Ectodermal cell (in vitro differentiated cells): ENCODE results near the gene ZBTB7C.

Source experiments
- H3K27ac ChIP-seq: 2 replicates; pipeline ENCODE4 v1.7.0; 2013; ENCODE audit warnings: mild to moderate bottlenecking, low read depth, low read length; ENCODE audit not compliant: insufficient read depth, poor library complexity, severe bottlenecking
- H3K27me3 ChIP-seq: 2 replicates; pipeline ENCODE4 v1.7.0; 2013; ENCODE audit warnings: mild to moderate bottlenecking, low read length; ENCODE audit not compliant: insufficient read depth, control insufficient read depth, poor library complexity, severe bottlenecking
- H3K36me3 ChIP-seq: one replicate; pipeline ENCODE4 v1.7.0; 2013; ENCODE audit warnings: low read length; ENCODE audit not compliant: control insufficient read depth, insufficient read depth
- H3K4me1 ChIP-seq: one replicate; pipeline ENCODE4 v1.7.0; 2013; ENCODE audit warnings: low read length; ENCODE audit not compliant: control insufficient read depth, insufficient read depth
- H3K4me3 ChIP-seq: 2 replicates; pipeline ENCODE4 v1.7.0; 2013; ENCODE audit warnings: low read depth, low read length, control low read depth; ENCODE audit not compliant: insufficient read depth
- H3K9me3 ChIP-seq: 2 replicates; pipeline ENCODE4 v1.7.0; 2013; ENCODE audit warnings: mild to moderate bottlenecking, low read length, moderate library complexity; ENCODE audit not compliant: control insufficient read depth
- WGBS, 2 experiments: methylation state at CpG; one replicate each; pipeline ENCODE4 v1.1.7; 2013; ENCODE audit warnings: missing lambda C conversion rate in 2 of 2; 5-methylcytosine and 5-hydroxymethylcytosine counted together

Gene ZBTB7C

GRCh38 chr18:48030616-48031480, 378.3 kb downstream of the ZBTB7C start:
- no peaks in the 10 kb centered on the region for H3K27me3 ChIP-seq
- no peaks in the 10 kb centered on the region for H3K9me3 ChIP-seq
- 78 to 81% methylated on average over 4 of the region's 4 CpGs for WGBS, 2 experiments
- H3K4me3 ChIP-seq, result no peak overlapping the region
- no peaks in the 10 kb centered on the region for H3K4me1 ChIP-seq
- H3K27ac ChIP-seq, result no peak overlapping the region
- no peaks in the 10 kb centered on the region for H3K36me3 ChIP-seq

- H3K36me3 ChIP-seq, result no peaks in the 10 kb centered on the region
- no peaks in the 10 kb centered on the region for H3K27me3 ChIP-seq
- H3K4me1 ChIP-seq, result no peaks in the 10 kb centered on the region
- WGBS, 2 experiments, result 96 to 97% methylated on average over 62 of the region's 62 CpGs
- H3K27ac ChIP-seq, result no peak overlapping the region
- H3K4me3 ChIP-seq, result no peak overlapping the region
- H3K9me3 ChIP-seq, result no peaks in the 10 kb centered on the region
Observed at GRCh38 chr18:48029296-48029986, 379.7 kb downstream of the ZBTB7C start.

- Histone ChIP-seq H3K27ac (no peak overlapping the region), H3K27me3 (no peaks in the 10 kb centered on the region), H3K36me3 (no peaks in the 10 kb centered on the region), H3K4me3 (no peak overlapping the region), H3K9me3 (no peaks in the 10 kb centered on the region), H3K4me1 (no peaks in the 10 kb centered on the region)
- WGBS, 2 experiments, result 94 to 97% methylated on average over 4 of the region's 4 CpGs
Observed at GRCh38 chr18:48028696-48029095, 380.5 kb downstream of the ZBTB7C start.

DNA sequence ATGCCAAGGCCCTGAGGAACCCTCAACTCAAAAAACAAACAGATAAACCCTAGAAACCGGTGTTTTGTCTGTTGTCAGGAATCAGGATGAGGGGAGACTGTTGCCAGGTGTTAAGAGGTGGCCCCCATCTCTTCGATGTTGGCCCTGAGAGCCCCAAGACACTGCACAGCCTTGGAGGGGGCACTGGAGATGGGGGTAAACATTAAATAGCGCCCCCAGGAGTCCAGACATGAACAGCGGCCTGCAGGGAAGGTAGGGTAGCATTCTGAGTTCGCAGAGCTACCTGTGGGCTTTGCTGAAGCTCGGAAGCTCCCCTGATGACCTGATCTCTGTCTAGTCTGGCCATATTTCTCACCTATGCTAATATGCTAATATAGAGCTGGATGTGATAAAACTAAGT, 381.1 kb downstream of the ZBTB7C start:
- no peak overlapping the region for H3K4me3 ChIP-seq
- H3K4me1 ChIP-seq, result no peaks in the 10 kb centered on the region
- H3K27me3 ChIP-seq, result no peaks in the 10 kb centered on the region
- no peaks in the 10 kb centered on the region for H3K9me3 ChIP-seq
- H3K27ac ChIP-seq, result no peak overlapping the region
- no peaks in the 10 kb centered on the region for H3K36me3 ChIP-seq
- WGBS, 2 experiments, result 88 to 94% methylated on average over 6 of the region's 6 CpGs

- Histone ChIP-seq H3K36me3 (no peaks in the 10 kb centered on the region), H3K4me1 (no peaks in the 10 kb centered on the region), H3K9me3 (no peaks in the 10 kb centered on the region), H3K27me3 (no peaks in the 10 kb centered on the region), H3K27ac (no peak overlapping the region), H3K4me3 (no peak overlapping the region)
- 35 to 45% methylated on average over 7 of the region's 7 CpGs for WGBS, 2 experiments
Observed at GRCh38 chr18:48027401-48027963, 381.7 kb downstream of the ZBTB7C start.

DNA sequence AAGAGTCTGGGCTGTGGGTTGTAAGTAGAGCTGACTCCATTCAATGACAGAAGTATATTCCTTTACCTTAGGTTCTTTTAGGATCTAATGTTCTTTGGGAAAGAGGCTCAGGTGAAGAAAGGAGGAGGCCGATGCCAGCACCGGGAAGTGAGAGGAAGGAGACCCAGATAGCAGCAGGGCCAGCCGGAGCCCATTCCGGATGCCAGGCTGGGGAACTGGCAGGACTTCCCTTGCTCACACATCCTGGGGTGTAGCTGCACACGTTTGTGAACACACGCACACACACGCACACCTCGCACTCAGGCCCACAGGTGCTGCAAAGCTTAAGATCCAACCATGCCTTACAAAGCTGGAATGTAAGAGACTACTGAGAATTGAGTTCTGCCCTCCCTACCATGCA, 383.0 kb downstream of the ZBTB7C start:
- no peaks in the 10 kb centered on the region for H3K4me1 ChIP-seq
- no peaks in the 10 kb centered on the region for H3K36me3 ChIP-seq
- H3K27me3 ChIP-seq, result no peaks in the 10 kb centered on the region
- no peak overlapping the region for H3K4me3 ChIP-seq
- H3K27ac ChIP-seq, result no peak overlapping the region
- WGBS, 2 experiments, result 95 to 96% methylated on average over 8 of the region's 8 CpGs
- no peaks in the 10 kb centered on the region for H3K9me3 ChIP-seq

DNA sequence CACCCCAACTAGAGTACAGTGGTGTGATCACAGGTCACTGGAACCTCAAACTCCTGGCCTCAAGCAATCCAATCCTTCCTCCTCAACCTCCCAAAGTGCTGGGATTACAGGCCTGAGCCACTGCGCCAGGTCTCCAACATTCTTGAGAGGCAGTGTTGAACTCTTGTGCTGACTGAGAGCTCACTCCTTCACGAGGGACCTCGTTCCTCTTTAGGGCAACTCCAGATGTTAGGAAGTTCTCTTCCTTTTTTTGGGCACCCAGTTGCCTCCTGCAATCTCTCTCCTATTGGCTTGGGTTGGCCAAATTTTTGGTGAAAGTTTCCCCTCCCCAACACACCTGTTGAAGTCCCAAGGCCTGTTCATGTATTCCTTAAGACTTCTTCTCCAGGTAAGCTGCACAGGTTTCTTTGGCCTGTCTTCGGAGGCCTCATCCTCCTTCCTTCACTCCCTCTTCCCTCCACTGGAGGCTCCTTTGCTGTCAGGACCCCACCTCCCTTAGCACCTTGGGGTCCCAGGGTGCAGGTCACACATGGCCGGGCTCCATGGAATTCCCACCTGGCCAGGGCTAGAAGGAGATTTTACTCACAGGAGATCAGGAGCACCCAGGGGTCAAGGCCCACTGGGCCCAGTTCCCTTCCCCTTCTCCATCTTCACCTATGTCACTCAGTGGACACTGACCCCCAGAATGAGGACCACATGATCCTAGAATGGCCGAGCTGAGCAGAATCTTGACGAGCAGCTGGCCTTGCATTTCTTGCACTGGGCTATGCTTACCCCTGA, 384.1 kb downstream of the ZBTB7C start:
- 91 to 94% methylated on average over 7 of the region's 7 CpGs for WGBS, 2 experiments
- no peaks in the 10 kb centered on the region for H3K4me1 ChIP-seq
- no peaks in the 10 kb centered on the region for H3K9me3 ChIP-seq
- H3K36me3 ChIP-seq, result no peaks in the 10 kb centered on the region
- no peak overlapping the region for H3K27ac ChIP-seq
- H3K4me3 ChIP-seq, result no peak overlapping the region
- no peaks in the 10 kb centered on the region for H3K27me3 ChIP-seq

DNA sequence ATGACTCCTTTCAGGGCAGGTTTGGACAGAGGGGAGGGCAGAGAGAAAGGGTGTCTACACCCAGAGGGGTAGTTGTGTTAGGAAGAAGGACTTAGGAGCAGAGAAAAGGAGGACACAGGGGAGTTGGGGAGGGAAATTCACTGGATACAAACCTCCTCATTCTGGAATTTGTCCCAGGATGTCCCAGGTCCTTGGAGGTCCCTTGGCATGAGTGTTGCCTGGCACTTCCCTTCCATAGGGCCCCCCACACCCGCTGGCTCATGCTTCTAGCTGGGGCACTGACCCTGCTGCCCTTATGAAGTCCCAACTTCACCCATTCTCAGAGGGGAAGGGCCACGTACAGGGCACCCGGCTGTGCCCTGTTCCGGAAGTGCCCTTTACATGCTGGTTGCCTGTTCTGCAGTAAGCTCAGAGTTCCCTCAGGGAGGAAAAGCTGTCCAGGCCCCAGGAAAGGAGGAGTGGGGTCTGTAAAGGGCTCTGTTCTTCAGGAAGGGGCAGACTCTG, 385.1 kb downstream of the ZBTB7C start:
- no peaks in the 10 kb centered on the region for H3K4me1 ChIP-seq
- H3K36me3 ChIP-seq, result no peaks in the 10 kb centered on the region
- no peaks in the 10 kb centered on the region for H3K9me3 ChIP-seq
- no peak overlapping the region for H3K4me3 ChIP-seq
- WGBS, 2 experiments, result 79 to 84% methylated on average over 4 of the region's 4 CpGs
- no peaks in the 10 kb centered on the region for H3K27me3 ChIP-seq
- no peak overlapping the region for H3K27ac ChIP-seq

- Histone ChIP-seq H3K9me3 (no peaks in the 10 kb centered on the region), H3K4me3 (no peak overlapping the region), H3K27ac (no peak overlapping the region), H3K4me1 (no peaks in the 10 kb centered on the region), H3K36me3 (no peaks in the 10 kb centered on the region), H3K27me3 (no peaks in the 10 kb centered on the region)
- 50 to 51% methylated on average over 9 of the region's 9 CpGs for WGBS, 2 experiments
Observed at GRCh38 chr18:48023334-48024008, 385.7 kb downstream of the ZBTB7C start.
